ENCODE results near the gene MEIS3.

- TF ChIP-seq POLR2A (IDR thresholded peaks at IDR 0.05) = no peak
- no peak for TF ChIP-seq CTCF (IDR thresholded peaks at IDR 0.05)
These were observed 1.3 kb downstream of the MEIS3 start for GRCh38 chr19:47417746-47418691.

Measured in right lobe of liver (tissue), 4 donors.